NCI-H2196 (cell line): Measurements from ENCODE around the gene SIGLEC8.
"Not testable (repeated sequence)": the region's sequence is repeated elsewhere in the genome, so short reads cannot be mapped to it uniquely, and the experiment has no call there.

Source experiments
- DNase-seq: peaks from one replicate; lab custom pipeline; 2025; ENCODE audit not compliant: unreplicated experiment; lab: John Stamatoyannopoulos, UW

Gene SIGLEC8

DNA sequence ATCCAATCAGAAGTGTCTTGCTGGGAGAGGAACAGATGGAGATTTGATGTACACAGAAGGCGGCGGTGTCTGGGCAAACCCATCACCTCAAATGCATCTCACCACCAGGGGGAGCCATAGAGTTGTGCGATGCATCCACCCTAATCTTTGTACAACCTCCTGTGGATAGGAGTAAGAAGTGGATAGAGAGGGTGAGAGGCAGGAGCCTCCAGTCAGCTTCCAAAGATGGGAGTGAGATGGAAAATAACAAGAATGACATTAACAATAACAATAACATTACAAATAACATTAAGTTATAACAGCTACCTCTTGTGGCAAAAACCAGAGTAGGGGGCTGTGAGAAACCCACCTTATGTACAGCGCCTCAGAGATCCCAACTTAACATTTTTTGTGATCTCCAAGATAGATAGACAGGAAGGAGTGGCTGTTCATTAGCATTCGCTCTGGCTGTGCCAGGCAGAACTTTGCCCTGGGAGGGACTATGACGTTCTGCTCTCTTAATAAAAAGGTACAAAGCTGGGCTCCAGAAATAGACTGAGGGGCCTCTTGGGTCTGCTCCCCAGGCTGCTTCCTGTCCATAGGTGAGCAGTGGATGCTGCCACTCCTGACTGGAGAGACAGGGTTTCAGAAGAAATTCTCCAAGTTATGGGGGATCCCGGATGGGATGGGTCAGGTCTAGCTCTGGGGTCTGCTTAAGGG is 14.9 kb upstream of the SIGLEC8 start:
- DNase-seq: peak; percentile 68

DNA sequence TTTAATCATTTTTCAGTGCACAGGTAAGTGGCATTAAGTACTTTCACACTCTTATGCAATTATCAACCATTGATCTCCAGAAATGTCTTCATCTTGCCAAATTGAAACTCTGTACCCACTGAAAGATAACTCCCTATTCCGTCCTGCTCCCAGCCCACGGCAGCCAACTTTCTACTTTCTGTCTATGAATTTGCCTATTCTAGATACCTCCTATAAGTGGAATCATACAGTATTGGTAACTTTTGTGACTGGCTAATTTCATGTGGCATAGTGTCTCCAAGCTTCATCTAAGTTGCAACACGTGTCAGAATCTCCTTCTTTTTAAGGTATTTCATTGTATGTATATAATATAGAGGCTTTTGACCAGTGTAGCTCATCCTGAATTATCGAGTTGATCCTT is 14.4 kb upstream of the SIGLEC8 start:
- no peak for DNase-seq

DNA sequence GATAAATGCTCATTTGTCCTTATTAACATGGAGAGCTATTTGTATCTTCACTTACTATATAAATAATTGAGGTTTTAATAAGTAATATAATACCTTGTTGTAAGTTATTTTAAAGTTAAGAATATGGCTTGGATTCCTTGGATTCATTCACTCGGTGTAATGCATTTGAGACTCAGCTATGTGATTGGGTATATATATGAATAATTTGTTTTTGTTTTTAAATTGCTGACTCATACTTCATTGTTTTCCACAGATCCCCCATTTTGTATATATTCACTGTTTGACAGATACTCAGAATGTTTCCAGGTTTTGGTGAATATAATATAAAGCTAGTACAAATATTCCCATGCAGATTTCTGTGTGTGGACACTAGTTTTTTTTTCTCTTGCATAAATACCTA is 13.3 kb upstream of the SIGLEC8 start:
- no peak for DNase-seq

DNA sequence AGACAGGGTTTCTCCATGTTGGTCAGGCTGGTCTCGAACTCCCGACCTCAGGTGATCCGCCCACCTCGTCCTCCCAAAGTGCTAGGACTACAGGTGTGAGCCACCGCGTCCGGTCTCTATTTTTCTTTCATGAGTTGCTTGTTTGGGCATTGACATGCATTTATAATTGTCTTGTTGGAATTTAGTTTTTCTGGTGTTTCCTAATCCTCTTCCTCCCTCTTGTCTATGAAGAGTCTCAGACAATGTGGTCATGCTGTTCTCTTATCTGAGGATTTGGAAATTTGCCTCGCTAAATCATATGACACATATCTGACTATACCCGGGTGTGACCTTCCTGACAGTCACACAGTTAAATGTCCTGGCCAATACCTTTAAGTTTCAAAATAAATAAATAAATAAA is 12.7 kb upstream of the SIGLEC8 start:
- no peak for DNase-seq

DNA sequence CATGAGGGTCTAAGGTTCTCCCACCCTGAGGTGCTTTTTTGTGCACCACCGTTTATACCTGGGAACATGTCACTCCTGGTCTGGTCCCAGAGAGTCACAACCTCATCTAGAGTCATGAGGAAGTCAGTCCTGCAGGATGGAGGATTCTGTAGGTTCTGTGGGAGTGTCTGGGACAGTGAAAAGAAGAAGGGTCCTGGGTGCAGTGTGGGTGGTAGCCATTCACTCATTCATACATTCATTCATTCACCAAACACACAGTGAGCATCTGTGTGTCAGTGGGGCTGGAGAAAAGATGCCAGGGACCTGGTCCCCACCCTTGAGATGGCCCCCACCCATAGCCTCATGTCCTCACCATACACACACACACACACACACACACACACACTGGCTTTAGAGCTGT is 11.4 kb upstream of the SIGLEC8 start:
- no peak for DNase-seq

DNA sequence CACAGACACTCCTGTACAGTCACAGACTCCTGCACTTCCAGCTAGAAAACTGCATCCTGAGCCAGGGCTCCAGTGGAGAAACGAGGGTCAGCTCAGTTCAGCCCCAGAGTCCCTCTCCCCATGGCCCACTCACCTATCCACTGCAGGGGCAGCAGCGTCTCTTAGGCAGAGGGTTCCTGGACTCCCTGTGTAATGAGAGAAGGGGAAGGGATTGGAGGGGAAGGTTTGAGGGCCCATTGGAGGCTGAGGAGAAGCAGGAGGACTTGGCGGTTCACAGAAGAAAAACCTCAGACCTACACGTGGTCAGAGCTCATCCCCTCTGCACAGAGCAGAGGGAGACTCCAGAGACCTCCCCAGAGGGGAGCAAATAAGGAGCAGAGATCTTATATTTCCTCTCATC is 10.9 kb upstream of the SIGLEC8 start:
- DNase-seq: no peak

DNA sequence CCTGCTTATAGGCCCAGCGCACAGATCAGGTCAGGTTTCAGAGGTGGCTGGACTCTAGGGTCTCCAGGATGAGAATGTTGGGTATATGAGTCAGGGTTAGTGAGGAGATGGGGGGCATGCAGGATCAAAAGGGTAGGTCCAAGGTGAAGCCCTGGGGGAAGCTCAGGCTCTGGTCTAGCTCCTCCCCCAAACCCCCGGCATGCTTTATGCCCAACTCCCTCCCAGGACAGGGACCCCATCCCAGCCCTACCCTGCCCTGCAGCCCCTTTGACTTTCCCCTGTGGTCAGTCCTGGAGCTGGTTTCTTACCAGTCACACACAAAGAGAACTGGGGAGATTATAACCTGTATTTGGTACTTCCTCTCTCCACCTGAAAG is 10.3 kb upstream of the SIGLEC8 start:
- no peak for DNase-seq

DNA sequence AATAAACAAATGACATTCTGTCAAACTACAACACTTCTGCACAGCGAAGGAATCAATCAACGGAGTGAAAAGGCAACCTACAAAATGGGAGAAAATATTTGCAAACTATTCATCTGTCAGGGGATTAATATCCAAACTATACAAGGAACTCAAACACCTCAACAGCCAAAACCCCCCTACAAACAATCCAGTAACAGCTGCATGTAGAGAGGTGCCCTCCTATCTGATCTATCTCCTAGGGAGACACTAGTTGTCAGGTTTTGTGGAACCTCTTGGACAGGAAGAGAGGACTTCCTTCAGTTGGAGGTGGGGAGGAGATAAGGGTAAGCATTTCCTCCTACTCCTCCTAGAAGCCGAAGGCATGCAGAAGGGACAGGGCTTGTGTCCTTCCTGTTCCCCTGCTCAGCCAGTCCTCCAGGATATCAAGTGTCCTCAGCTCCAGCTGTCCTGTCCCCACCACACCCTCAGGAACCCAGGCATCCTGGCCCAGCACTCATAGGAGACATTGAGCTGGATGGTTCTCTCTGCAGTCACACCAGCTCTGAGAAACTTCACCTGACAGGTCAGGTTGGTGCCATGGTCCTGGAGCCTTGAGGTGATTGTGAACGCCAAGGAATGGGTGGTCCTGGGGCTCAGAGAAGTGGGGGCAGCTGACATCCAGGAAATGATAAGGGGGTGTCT is 9.8 kb upstream of the SIGLEC8 start:
- DNase-seq: no peak

DNA sequence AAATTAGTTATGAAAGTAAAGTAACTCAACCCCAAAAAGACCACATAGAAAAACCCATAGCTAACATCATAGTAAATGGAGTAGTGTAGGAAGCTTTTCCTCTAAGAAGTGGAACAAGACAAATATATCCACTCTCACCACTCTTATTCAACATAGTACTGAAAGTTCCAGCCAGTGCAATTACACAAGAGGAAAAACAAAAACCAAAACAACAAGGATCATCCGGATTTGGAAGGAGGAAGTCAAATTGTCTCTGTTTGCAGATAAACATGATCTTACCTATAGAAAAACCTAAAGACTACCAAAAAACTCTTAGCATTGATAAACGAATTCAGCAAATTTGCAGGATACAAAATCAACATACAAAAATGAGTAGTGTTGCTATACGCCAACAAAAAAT is 8.5 kb upstream of the SIGLEC8 start:
- no peak for DNase-seq

DNA sequence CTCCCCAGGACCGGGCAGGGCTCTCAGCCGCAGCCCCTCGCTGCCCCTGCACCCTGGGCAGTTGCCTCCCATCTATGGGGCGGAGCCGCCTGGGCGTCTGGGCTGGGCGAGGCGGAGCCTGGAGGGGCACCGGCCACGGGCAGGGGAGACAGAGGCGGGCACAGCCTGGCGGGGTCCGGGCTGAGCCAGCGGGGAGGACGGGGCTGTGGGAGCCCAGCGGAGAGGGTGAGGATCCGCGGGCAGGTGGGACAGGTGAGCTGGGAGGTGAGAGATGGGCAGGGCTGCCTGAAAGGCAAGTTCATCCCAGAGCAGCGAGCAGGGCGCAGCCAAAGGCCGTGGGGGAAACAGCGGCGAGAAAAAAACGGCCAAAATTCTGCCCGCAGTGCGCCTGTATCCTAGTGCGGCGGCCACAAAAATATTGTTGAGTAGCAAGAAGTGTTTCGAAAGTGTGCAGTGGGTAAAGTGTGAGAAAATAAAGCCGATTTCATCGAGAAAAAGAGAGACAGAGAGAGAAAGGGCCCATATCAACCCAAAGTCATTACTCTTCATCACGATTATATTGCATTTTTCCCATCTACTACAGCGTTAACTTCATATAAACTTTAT is 5.8 kb upstream of the SIGLEC8 start:
- not testable (repeated sequence) for DNase-seq

DNA sequence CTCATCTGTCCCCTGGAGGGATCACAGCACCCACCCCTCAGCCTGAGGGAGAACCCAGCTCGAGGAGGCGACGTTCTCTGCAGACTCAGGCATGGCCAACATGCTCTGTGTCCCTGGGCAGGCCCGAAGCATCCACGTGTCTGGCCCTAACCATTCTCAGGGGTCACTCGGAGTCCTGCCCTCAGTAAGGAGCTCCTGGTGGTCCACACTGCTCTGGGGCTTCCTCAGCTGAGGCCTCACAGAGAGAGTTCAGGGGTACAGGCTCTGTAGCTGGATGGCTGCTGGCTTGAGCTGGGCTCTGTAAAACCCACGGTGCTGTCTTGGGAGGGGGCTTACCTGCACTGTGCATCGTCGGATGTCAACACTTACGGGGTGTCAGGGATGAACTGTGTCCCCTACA is 4.4 kb upstream of the SIGLEC8 start:
- DNase-seq: no peak

DNA sequence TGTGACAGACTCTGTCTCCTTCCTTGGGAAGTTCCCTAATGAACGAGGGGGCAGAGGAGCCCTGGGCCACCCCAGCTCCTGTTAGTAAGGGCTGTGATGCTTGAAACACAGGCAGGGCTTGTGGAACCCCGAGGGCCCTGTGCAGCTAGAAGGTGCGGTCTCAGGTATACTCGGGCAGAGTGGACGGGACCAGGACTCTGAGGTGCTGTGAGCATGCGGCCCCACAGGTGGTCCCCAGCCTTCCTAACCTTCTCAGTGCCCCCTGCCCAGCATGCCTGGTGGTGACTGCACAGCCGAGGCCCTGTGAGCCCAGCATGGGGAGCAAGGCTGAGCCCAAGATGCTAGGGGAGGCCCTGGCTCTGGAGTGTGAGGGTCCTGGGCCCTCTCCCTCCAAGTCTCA is 4.0 kb upstream of the SIGLEC8 start:
- no peak for DNase-seq

DNA sequence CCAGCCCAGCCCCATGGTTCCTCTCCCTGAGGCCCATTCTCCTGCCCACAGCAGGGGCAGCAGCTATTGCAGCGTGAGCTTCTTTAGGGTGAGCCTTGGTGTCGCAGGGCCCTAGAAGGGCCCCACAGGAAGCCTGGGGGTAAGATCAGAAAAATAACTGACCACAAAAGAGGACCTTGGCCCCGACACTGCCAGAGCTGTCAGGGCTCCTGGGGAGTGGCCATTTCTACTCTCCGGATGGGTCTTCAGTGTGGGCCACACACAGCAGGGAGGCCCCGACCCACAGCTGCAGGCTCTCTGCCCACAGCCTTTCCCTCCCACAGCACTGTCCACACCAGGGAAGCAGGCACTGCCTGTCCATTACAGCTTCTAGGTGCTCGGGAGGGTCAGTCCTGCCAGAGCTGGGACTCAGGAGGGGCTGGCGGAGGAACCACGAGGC is 3.5 kb upstream of the SIGLEC8 start:
- DNase-seq: no peak

DNA sequence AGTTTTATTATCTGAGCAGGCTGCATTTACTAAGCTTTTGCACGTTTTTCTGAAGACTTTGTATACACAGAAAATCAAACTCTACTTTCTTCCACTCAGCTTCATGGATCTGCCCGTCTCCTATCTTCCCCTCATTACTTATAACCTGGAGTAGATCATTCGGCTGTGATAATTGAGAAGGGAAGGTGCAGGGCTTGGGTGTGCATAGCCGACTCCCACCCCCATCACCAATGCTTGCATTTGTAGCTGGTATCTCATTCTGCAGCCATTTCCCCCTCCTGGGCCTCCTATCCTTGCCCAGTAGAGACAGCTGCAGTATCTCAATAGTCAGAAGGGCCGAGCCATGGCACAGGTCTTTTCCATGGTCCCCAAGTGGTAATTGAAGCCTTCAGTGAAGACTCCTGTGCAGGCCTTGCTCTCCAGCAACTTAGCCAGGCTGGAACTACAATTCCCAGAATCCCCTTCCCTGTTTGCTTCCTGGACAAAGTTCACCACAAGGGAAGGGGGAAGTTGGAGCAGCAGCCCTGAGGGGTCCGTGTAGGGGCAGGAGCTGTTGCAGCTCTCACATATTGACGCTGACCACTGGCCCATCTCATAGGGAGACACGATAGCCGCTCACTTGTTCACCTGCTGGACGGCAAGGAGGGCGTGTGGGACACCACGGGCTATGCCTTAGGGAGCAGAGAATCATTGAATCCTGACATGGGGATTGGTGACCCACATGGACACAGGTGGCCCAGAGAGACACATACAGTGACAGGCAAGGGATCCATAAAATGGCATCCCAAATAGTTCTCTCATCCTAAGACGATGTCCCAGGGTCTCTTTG is 2.1 kb upstream of the SIGLEC8 start:
- no peak for DNase-seq

DNA sequence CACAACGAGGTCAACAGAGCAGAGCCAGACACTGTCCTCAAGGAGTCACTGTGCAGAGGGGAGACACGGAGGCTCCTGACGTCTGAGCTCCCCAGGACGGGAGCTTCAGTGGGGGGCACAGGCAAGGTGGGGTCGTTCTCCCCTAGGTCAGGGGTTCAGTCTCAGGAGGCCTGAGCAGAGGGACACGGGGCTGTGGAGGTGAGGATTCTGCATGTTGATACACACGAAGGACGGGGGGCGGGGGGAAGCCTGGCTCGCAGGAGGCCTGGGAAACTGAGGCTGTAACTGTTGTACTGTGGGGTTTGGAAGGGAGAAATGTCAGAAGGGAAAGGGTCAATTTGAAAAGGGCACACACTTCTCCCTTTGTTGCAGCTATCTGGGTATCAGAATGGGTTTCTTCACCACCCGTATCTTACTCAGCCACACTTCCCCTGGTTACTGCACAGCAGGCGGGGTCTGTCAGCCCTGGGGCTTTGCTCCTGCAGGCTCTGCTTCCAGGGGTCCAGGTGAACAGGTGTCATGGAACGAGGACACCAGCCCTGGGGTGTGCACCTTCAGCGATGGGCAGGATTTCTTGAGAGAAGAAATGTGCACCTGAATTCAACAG is 748 bp upstream of the SIGLEC8 start:
- DNase-seq: no peak

DNA sequence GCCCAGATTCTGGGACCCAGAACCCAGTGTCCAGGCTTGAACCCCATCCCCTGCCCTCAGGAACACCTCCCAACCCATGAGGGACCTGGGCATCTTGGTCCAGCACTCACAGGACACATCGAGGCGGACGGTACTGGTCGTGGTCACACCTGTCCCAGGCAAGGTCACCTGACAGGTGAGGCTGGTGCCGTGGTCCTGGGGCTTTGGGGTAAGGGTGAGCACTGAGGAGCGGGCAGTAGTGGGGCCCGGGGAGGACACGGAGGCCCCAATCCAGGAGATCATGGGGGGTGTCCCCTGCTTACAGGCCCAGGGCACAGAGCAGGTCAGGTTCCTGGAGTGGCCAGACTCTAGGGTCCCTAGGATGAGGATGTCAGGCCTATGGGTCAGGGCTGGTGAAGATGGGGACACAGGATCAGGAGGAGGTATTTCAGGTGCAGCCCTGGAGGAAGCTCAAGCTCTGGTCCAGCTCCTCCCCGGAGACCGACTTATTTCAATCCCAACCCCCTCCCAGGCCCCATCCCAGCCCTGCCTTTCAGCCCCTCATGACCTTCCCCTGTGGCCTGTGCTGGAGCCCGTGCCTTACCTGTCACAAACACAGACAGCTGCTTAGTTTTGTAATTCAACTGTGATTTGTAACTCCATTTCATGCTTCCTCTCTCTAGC is 772 bp downstream of the SIGLEC8 start:
- DNase-seq: no peak

DNA sequence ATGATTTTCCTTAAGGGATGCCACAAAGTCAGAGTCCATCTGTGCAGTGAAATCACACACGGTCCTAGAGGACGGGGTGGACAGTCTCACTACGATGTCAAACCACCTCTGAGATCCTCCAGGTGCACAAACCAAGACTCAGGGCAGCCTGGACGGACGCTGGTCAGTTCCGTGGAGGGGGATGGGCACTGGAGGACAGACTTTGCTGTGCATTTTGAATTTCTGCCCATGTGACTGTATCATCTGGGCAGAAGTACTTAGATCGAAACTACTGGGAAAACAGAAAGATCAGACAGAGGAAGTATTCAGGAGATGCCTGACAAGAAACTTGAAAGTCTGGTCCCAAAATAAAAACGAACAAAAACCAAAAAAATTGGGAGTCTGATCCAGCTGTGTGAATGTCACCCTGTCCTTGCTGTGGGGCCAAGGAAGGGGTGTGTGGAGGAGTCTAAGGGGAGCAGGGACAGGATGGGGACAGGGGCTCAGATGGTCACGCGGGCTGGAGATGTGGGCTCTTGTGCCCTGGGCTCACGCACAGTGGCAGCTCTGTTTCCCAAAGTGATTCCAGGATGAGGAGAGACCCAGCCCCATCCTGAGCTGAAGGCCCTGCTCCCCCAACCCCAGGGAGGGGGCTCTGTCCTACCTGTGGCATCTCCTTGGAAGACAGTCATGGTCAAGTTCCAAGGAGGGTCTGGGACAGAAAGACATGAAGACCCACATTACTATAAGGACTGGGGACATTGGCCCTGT is 1.5 kb downstream of the SIGLEC8 start:
- no peak for DNase-seq

DNA sequence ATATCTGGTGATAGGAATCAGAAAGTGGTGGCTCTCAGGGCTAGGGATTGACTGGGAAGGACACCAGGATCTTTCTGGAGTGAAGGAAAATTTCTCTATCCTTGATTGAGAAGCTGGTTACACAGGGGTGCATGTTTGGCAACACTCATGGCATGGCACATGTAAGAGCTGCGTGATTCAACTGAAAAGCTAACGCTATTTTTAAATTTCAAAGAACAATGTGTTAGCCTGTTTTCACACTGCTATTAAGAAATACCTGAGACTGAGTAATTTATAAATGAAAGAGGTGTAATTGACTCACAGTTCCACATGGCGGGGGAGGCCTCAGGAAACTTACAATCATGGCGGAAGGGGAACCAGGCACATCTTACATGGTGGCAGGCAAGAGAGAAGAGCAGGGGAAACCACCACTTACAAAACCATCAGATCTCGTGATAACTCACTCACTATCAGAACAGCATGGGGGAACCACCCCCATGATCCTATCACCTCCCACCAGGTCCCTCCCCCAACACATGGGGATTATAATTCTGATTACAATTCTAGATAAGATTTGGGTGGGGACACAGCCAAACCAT is 7.4 kb downstream of the SIGLEC8 start:
- no peak for DNase-seq

DNA sequence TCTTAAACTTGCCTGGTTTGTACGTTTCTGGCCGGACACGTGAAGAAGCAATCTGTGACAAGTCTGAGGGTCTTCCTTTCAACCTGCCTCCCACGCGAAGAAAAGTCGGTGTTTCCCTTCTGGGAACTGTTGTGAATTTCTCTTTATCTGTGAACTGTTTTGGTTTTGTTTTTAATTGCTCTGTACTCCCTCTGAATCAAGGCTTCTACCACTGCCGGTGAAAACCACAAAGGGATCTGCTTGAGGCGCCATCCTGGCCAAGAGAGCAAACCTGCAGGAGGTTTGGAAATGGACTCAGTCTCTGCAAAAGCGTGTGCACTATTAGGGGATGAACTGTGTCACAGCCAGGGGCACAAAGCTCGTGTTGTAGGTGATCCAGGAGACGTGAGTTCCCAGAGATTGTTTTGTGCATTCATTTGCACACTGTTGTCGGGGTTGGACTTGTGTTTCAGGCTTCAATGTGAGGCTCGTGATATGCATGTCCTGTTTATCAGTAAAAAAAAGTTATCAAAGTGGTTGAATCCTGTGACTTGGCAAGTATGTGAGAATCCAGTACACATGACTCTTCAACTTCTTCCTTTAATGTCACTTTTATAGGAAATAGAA is 9.7 kb downstream of the SIGLEC8 start:
- DNase-seq: no peak
